Femur (tissue), 1 donor: ENCODE measurements around the gene CHCHD1.
A peak's percentile ranks its signal among the peaks of the same experiment; 100 is the strongest.
"Not testable (repeated sequence)": the region's sequence is repeated elsewhere in the genome, so short reads cannot be mapped to it uniquely, and the experiment has no call there.

Source experiments
- DNase-seq: peaks from one replicate; pipeline ENCODE4 v3.0.0-alpha.2; 2017

CHCHD1 gene

GRCh38 chr10:73769396-73769795 is 12.5 kb upstream of the CHCHD1 start:
- DNase-seq, result no peak

- DNase-seq, result peak; percentile 40
Observed at GRCh38 chr10:73771722-73772280, 10.0 kb upstream of the CHCHD1 start.

DNA sequence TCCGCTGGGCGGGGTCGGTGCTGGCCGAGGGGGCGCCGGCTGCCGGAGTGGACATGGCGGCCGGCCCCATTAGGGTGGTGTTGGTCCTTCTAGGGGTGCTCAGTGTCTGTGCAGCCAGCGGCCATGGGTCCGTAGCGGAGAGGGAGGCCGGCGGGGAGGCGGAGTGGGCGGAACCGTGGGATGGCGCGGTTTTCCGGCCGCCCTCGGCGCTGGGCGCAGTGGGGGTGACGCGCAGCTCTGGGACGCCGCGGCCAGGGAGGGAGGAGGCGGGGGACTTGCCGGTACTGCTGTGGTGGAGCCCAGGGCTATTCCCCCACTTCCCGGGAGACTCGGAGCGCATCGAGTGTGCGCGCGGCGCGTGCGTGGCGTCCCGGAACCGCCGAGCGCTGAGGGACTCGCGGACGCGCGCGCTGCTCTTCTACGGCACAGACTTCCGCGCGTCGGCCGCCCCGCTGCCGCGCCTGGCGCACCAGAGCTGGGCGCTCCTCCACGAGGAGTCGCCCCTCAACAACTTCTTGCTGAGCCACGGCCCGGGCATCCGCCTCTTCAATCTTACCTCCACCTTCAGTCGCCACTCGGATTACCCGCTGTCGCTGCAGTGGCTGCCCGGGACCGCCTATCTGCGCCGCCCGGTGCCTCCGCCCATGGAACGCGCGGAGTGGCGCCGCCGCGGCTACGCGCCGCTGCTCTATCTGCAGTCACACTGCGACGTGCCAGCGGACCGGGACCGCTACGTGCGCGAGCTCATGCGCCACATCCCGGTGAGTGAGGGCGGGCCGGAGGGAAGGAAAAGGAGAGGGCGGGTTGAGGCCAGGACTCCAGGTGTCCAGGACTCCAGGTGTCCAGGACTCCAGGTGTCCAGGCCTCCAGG is 9.3 kb upstream of the CHCHD1 start:
- peak; percentile 94 for DNase-seq

GRCh38 chr10:73773152-73773879 is 8.5 kb upstream of the CHCHD1 start:
- DNase-seq, result no peak

DNA sequence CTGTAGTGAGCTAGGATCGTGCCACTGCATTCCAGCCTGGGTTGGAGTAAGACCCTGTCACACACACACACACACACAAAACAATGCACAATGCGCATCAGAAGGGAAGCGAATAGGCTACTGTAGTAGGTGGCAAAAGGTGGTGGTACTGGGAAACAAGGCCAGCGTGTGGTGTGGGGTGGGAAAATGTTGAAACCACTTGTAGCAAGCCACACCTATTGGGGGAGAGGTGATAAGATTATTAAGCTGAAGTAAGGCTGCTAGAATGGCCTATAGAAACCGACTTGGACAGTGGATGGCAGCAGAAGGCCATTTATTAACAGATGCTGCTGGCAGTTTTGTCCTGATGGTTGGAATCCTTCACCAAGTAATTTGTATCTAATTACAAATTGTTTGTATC is 7.2 kb upstream of the CHCHD1 start:
- no peak for DNase-seq

DNA sequence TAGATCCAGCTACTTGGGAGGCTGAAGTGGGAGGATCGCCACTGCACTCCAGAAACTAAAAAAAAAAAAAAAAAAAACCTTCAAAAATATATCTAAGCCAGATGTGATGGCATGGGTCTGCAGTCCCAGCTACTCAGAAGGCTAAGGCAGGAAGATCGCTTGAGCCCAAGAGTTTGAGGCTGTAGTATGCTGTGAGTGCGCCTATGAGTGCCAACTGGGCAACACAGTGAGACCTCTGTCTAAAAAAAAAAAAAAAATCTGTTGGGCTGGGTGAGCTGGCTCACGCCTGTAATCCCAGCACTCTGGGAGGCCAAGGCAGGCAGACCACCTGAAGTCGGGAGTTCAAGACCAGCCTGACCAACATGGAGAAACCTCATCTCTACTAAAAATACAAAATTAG is 2.8 kb upstream of the CHCHD1 start:
- no peak for DNase-seq

DNA sequence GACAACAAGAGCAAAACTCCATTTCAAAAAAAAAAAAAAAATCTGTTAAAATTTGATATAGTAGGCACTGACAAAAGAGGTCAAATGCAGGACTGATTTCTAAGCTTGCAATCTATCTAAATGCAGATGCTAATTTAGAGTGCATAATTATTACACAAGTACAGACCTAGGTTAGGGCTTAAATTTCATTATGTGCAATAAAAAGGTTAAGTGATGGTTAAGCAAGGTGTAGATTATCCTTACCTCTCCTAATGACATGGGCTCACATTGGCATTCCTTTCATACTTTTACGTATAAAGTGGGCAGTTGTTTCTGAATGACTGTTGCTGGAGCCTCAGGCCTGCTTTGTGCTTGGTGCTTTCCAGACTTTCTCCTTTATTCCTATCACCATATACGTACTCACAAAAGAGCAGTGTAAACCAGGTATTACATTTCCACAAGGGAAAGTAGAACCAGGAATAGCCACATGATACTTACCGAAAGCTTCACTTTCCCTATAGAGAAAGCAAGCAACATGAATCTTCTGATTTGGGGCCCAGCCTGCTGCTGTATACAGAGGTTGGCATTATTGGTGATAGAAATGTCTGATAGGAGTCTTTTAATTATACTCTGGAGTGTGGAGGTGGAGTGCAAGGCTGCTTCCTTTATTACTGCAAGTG is 2.2 kb upstream of the CHCHD1 start:
- no peak for DNase-seq

DNA sequence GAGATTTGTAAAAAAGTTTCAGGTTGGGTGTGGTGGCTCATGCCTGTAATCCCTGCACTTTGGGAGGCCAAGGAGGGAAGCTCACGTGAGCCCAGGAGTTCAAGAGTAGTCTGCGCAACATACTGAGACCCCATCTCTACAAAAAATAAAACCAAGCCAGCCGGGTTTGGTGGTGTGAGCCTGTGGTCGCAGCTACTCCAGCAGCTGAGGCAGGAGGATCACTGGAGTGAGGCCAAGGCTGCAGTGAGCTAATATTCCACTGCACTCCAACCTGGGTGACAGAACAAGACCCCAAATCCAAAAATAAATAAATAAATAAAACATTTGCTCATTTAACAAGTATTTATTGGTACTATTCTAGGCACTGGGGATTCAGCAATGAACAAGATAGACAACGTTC is 1.5 kb upstream of the CHCHD1 start:
- DNase-seq, result no peak

DNA sequence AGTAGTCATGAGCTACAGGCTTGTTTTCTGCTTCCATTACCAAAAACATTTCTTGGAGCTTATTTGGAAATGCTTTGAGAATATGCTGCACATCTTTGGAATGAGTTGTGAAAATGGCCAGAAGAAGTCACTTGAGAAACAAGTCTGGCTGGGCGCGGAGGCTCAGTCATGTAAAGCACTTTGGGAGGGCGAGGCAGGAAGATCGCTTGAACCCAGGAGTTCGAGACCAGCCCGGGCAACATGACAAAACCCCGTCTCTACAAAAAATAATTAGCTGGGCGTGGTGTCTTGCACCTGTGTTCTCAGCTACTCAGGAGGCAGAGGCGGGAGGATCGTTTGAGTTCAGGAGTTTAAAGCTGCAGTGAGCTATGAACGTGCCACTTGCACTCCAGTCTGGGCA is 882 bp upstream of the CHCHD1 start:
- DNase-seq, result no peak

DNA sequence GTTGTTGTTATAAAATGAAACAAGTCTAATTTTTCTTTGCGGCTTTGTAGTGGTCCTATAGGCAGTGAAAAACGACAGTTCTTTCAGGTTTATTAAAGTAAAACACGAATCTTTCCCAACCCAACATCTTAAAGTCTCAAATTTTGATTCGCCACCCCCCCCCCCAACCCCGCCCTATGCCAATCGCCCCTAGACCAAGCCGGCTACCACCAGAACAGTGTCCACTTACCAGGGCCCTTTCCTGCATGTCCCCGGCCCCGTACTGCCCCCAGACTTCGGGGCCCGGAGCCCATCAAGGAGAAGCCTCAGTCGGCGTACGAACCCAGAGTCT is 335 bp upstream of the CHCHD1 start:
- no peak for DNase-seq

- DNase-seq, result no peak
Observed at GRCh38 chr10:73782749-73783085, 869 bp downstream of the CHCHD1 start.

GRCh38 chr10:73785211-73785720 is 3.4 kb downstream of the CHCHD1 start, which contains the start of gene ZSWIM8:
TSS of gene ZSWIM8 (plus strand) at chr10:73785606. CDS start at chr10:73785879, 273 bp downstream.
- peak; percentile 96 for DNase-seq

GRCh38 chr10:73785721-73786511 is 4.1 kb downstream of the CHCHD1 start:
- peak; percentile 56 for DNase-seq

DNA sequence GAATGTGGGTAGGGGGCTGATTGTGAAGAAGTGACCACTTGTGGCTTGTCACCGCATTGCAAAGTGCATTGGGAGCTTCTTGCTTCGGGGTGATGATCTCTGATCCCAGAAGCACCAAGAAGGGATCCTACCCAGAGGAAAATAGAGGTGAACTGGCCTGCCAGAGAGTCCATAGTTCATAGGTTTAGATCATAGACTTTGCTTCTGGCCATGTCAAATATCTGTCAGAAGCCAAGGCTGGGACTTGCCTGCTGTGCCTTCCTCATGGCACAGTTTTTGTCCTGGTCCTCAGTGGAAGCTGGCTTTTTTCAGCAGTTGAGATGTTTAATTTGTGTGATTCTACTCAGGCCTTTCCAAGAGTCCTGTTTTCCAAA is 4.7 kb downstream of the CHCHD1 start:
- no peak for DNase-seq

DNA sequence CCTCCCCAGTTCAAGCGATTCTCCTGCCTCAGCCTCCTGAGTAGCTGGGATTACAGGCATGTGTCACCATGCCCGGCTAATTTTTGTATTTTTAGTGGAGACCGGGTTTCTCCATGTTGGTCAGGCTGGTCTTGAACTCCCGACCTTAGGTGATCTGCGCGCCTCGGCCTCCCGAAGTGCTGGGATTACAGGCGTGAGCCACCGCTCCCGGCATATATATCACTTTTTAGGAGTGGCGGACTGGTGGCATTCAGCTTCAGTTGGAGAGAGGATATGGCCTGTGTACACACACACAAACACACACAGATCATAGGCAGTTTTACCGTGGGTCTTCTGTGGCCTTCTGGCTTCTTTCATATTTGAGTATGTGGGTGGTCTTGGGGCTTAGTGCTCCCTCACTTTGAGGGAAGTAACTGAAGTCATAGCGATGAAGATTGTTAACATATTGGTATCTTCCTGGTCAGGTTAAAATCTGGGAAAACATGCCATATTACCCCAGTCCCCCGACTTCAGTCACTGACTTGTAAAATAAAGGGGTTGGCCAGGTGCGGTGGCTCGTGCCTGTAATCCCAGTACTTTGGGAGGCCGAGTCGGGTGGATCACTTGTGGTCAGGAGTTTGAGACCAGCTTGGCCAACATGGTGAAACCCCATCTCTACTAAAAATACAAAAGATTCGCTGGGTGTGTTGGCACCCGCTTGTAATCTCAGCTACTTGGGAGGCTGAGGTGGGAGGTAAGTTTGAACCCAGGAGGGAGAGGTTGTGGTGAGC is 5.4 kb downstream of the CHCHD1 start:
- not testable (repeated sequence) for DNase-seq

DNA sequence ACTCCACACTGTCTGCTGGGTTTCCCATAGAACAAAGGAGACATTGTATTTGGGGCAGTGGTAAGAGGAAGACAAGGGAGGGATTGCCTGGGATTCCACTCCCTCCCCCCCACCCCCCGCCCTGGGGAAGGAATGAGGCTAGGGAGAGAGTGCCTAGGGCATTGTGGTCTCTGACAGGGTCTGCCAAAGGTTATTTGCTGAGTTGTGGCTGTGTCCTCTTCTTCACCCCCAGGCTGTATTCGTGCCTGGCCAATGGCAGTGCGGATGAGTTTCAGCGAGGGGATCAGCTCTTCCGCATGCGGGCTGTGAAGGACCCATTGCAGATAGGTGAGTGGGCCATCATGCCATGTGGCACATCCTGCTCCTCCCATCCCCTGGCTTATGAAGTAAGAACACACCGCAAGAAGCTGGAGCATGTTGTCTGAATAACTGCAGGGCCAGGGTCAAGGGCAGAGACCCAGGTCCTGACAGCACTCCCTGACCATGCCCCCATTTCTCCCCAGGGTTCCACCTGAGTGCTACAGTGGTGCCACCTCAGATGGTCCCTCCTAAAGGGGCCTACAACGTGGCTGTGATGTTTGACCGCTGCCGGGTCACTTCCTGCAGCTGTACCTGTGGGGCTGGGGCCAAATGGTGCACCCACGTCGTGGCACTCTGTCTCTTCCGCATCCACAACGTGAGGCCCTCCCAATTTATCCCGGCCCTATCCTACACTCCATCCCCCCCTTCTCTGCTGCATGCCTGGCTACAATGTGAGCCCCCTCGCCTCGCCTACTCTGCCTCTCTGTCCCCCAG is 7.2 kb downstream of the CHCHD1 start:
- peak; percentile 17 for DNase-seq

DNA sequence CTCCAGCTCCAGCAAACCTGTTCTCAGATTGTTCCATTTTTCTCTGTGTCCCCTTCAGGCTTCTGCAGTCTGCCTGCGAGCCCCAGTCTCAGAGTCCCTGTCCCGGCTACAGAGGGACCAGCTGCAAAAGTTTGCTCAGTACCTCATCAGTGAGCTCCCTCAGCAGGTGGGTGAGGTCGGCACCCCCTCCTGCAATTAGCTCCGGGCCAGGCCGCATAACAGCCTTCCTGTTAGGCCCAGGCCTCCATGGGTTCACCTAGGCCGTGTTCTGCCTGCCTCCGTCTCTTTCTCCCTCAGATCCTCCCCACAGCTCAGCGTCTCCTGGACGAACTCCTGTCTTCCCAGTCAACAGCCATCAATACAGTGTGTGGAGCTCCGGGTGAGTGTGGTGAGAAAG is 7.8 kb downstream of the CHCHD1 start:
- DNase-seq, result no peak

GRCh38 chr10:73790886-73791625 is 9.2 kb downstream of the CHCHD1 start:
- DNase-seq, result peak; percentile 16

GRCh38 chr10:73791871-73792400 is 10.1 kb downstream of the CHCHD1 start:
- peak; percentile 15 for DNase-seq

GRCh38 chr10:73793456-73793855 is 11.6 kb downstream of the CHCHD1 start:
- DNase-seq, result no peak
